BLaER1 (cell line): Measurements from ENCODE around the gene MRPL2.
A peak's percentile ranks its signal among the peaks of the same experiment; 100 is the strongest.
"Not testable (repeated sequence)": the region's sequence is repeated elsewhere in the genome, so short reads cannot be mapped to it uniquely, and the experiment has no call there.

Experiments
- H3K27ac ChIP-seq: shearing (Covaris generic); formaldehyde crosslinking; 2 replicates; pipeline ENCODE4 v1.8.1; 2022
- H3K27me3 ChIP-seq: shearing (Covaris generic); formaldehyde crosslinking; 2 replicates; pipeline ENCODE4 v1.8.1; 2022
- H3K36me3 ChIP-seq: shearing (Covaris generic); formaldehyde crosslinking; 2 replicates; pipeline ENCODE4 v1.8.1; 2022
- H3K4me1 ChIP-seq: shearing (Covaris generic); formaldehyde crosslinking; 2 replicates; pipeline ENCODE4 v1.8.1; 2022
- H3K4me2 ChIP-seq: shearing (Covaris generic); formaldehyde crosslinking; 2 replicates; pipeline ENCODE4 v1.8.1; 2022
- H3K4me3 ChIP-seq: shearing (Covaris generic); formaldehyde crosslinking; 2 replicates; pipeline ENCODE4 v1.8.1; 2022
- H3K9ac ChIP-seq: shearing (Covaris generic); formaldehyde crosslinking; 2 replicates; pipeline ENCODE4 v1.8.1; 2022
- H3K9me3 ChIP-seq: shearing (Covaris generic); formaldehyde crosslinking; 2 replicates; pipeline ENCODE4 v1.8.1; 2022
- H4K20me1 ChIP-seq: shearing (Covaris generic); formaldehyde crosslinking; 2 replicates; pipeline ENCODE4 v1.8.1; 2022
- Cebpa-rat ChIP-seq: shearing (Covaris generic); IDR thresholded peaks from 2 replicates; pipeline ENCODE4 v1.8.1; 2022

Gene MRPL2

DNA sequence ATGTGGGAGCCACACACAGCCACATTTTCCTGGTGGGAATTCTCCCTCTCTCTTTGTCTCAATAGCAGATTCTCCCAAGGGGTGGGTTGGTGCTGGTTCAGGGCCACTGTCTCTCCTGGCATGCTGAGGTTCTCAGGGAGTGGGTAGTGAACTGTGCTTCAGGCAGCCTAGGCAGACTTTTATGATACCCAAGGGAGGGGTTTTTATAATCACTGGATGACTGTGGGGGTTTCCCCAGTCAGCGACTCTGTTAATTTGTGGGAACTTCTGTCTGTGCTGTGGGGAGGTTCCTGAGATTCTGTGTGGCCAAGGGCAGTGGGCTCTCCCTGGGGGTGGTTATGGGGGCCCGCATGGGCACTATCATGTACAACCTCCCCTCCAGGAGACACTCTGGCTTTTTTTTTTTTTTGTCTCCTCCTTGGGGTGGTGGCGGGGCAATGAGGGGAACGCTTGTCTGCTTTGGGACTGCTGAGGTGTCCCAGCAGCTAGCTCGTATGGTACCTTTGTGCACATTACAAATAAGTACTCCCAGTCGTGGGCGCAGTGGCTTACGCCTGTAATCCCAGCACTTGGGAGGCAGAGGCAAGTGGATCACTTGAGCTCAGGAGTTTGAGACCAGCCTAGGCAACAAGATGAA lies 26.9 kb upstream of the MRPL2 start:
- H3K9ac ChIP-seq, result no peak overlapping the region
- TF ChIP-seq Cebpa-rat, result no peak
- no peak overlapping the region for H3K4me3 ChIP-seq
- no peaks in the 10 kb centered on the region for H3K36me3 ChIP-seq
- H3K4me1 ChIP-seq, result peaks cover 68% of the 10 kb centered on the region
- peaks cover 100% of the 10 kb centered on the region for H4K20me1 ChIP-seq
- H3K4me2 ChIP-seq, result peak overlapping the region; percentile 50
- H3K27ac ChIP-seq, result no peak overlapping the region
- no peaks in the 10 kb centered on the region for H3K9me3 ChIP-seq
- H3K27me3 ChIP-seq, result no peaks in the 10 kb centered on the region

DNA sequence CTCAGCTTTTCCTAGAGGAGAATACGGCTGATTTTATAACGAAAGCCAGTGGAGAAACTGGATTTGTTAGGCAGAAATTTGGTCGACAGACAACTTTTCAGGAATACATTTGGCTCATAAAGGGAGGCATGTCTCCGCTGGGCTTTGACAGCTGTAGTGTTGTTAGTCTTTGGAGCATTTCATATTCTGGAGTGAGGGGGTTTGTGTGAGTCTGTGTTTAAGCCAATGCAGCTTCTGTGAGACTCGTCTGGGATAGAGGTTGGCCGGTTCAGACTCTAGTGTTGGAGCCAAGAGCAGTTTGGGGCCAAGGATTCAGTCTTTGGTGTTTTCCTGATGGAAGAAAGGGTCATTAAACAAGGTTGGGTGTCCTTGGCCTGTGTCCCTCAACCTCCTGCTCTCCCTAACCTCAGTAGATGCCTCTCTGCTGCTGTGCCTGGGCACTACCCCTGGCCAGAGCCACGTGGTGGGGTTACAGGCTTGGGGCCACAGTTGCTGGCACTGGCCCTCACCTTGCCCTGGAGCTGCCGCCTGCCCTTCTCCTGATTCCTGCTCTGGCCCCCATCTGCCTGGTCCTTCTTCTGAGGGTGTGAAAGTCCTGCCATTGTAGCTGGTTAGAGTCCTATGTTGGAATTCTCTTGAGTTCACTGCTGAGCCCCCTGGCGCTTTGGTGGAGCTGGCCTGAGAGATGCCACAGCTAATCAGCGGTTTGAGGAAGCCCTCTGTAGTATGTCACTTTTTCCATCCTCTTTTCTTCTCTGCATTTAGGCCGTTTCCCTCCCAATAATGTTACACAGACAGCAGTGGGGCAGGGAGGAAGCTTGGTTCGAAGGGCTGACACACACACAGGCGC lies 23.8 kb upstream of the MRPL2 start:
- peak overlapping the region; percentile 17; the same call in 1 of the 2 replicates for H3K4me2 ChIP-seq

DNA sequence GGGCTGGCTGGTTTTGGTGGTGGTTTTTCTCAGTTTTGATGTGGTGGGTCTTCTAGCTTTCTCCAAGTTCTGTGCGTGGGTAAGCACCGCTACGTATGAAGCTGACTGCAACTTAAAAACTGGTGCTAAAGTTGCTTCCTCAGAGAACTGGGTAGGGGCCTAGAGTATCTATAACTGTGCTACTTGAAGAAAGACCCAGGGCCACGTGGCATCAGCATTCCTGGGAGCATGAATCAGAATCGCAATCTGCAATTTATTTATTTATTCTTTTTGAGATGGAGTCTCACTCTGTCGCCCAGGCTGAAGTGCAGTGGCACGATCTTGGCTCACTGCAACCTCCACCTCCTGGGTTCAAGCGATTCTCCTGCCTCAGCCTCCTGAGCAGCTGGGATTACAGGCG lies 22.7 kb upstream of the MRPL2 start:
- peaks cover 96% of the 10 kb centered on the region for H4K20me1 ChIP-seq
- not testable (repeated sequence) for H3K27ac ChIP-seq

More for the DNA sequence above, 23.8 kb upstream of the MRPL2 start:
- H3K36me3 ChIP-seq, result 0 out of 2 replicates have a peak, but pooled peaks cover 5% of the 10 kb centered on the region
- 0 out of 2 replicates have a peak overlapping the region, but pooled peaks have one; percentile 13 for H3K9ac ChIP-seq
- peaks cover 97% of the 10 kb centered on the region for H4K20me1 ChIP-seq
- peaks cover 64% of the 10 kb centered on the region for H3K4me1 ChIP-seq
- no peak for TF ChIP-seq Cebpa-rat
- no peaks in the 10 kb centered on the region for H3K27me3 ChIP-seq
- H3K9me3 ChIP-seq, result no peaks in the 10 kb centered on the region
- H3K4me3 ChIP-seq, result no peak overlapping the region
- no peak overlapping the region; the same call in 1 of the 2 replicates for H3K27ac ChIP-seq

DNA sequence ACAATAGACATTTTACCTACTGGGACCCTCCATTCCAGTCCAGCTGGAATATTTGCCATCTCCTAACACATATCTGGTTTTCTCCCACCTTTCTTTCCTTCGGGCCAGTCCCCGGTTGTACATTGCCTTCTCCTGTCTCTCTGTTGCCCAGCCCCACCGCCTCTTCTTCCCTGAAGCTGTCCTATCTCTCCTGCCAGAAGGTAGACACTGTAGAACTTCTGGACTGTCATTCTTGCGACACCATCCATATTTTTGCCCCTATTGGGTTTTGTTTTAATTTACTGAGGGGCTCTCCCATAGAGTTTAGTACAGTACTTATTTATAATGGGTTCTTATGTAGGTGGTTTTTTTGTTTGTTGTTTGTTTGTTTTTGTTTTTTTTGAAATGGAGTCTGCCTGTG lies 21.8 kb upstream of the MRPL2 start:
- TF ChIP-seq Cebpa-rat, result no peak
- H4K20me1 ChIP-seq, result peaks cover 87% of the 10 kb centered on the region
- 0 out of 2 replicates have a peak, but pooled peaks cover 5% of the 10 kb centered on the region for H3K36me3 ChIP-seq
- H3K27ac ChIP-seq, result no peak overlapping the region
- H3K4me2 ChIP-seq, result 0 out of 2 replicates have a peak overlapping the region, but pooled peaks have one; percentile 14
- no peaks in the 10 kb centered on the region for H3K9me3 ChIP-seq
- H3K27me3 ChIP-seq, result no peaks in the 10 kb centered on the region
- H3K4me3 ChIP-seq, result no peak overlapping the region
- H3K9ac ChIP-seq, result no peak overlapping the region
- H3K4me1 ChIP-seq, result peaks cover 63% of the 10 kb centered on the region

More for the DNA sequence above, 22.7 kb upstream of the MRPL2 start:
- H3K9ac ChIP-seq, H3K27me3 ChIP-seq, H3K9me3 ChIP-seq, H3K4me3 ChIP-seq, H3K36me3 ChIP-seq: not testable (repeated sequence)
- Histone ChIP-seq H3K4me1 (peaks cover 72% of the 10 kb centered on the region), H3K4me2 (peak overlapping the region; percentile 14; the same call in 1 of the 2 replicates)

DNA sequence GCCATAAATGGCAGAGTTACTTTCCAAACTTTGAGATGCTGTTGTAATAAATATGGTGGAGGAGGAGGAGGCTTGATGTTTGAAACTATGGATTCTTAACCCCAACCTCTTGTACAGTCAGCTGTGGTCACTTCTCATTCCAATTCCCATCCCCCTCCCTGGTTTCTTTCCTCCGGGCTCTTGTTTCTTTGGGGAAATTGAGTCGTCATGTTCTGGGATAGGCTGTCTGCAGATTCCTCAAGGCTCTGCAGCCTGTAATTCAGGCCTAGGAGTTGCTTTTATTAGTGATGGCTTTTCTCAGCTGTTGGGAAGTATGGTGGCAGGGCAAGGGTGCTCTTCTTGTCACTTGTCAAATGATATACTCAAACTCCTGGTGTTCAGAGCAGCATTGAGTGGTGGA lies 19.5 kb upstream of the MRPL2 start:
- Histone ChIP-seq H4K20me1 (peaks cover 63% of the 10 kb centered on the region), H3K36me3 (peaks cover 6% of the 10 kb centered on the region), H3K9me3 (no peaks in the 10 kb centered on the region), H3K4me3 (no peak overlapping the region), H3K9ac (no peak overlapping the region), H3K27me3 (no peaks in the 10 kb centered on the region), H3K4me1 (peaks cover 61% of the 10 kb centered on the region), H3K4me2 (no peak overlapping the region), H3K27ac (no peak overlapping the region)
- no peak for TF ChIP-seq Cebpa-rat

DNA sequence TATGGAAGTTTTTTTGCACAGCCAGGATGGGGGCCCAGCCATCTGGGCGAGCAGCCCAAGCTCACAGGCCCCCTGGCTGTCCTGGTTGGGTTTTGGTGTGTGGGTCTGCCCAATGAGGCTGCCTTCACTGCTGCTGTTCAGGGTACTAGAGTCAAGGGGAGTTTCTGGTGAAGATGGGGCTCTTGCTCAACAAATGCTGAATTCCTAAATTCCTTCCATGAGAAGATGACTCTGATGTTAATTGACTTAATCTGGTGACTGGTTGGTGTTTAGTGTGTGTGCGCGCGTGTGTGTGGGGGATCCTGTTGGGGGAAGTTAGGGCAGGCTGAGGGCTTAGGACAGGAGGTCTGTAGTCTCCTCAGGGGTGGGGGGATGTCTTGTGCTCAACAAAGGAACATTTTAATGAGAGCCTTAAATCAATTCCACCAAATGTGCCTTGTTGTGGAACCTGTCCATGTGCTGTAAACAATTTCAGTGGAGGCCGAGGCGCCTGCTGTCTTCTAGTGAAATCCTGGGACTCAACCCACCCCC lies 18.8 kb upstream of the MRPL2 start:
- Histone ChIP-seq H4K20me1 (peaks cover 57% of the 10 kb centered on the region), H3K4me2 (peak overlapping the region; percentile 94), H3K9me3 (no peaks in the 10 kb centered on the region), H3K27ac (no peak overlapping the region), H3K4me1 (peaks cover 54% of the 10 kb centered on the region), H3K9ac (peak overlapping the region; percentile 94; the same call in 1 of the 2 replicates), H3K4me3 (peak overlapping the region; percentile 100), H3K27me3 (no peaks in the 10 kb centered on the region), H3K36me3 (peaks cover 12% of the 10 kb centered on the region)
- TF ChIP-seq Cebpa-rat, result no peak

DNA sequence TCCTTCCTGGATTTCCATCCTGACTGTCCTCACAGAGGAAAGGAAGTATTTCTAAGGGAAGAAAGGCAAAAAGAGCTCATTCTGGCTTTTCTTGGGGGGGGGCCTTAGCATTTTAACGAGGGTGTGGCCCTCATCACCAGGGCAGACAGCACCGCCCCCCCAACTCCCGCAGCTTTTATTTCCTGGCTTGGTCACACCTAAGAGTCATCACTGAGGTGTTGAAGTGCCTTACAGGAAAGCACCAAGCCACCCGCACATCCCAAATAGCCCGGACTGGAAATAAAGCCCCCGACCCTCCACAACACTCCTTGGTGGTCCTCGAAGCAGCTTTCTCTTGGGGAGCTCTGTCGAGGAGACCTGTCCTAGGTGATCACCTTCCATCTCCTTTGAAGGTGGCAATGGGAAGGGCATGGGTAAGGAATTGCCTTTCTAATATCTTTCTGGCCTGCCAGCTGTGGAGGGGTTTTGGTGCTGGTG lies 18.1 kb upstream of the MRPL2 start:
- H3K4me1 ChIP-seq, result peaks cover 51% of the 10 kb centered on the region
- H3K4me3 ChIP-seq, result peak overlapping the region; percentile 100
- no peaks in the 10 kb centered on the region for H3K27me3 ChIP-seq
- H3K27ac ChIP-seq, result peak overlapping the region; percentile 83
- peaks cover 50% of the 10 kb centered on the region for H4K20me1 ChIP-seq
- peak overlapping the region; percentile 94 for H3K9ac ChIP-seq
- H3K4me2 ChIP-seq, result peak overlapping the region; percentile 94
- peaks cover 19% of the 10 kb centered on the region for H3K36me3 ChIP-seq
- TF ChIP-seq Cebpa-rat, result no peak
- no peaks in the 10 kb centered on the region for H3K9me3 ChIP-seq

DNA sequence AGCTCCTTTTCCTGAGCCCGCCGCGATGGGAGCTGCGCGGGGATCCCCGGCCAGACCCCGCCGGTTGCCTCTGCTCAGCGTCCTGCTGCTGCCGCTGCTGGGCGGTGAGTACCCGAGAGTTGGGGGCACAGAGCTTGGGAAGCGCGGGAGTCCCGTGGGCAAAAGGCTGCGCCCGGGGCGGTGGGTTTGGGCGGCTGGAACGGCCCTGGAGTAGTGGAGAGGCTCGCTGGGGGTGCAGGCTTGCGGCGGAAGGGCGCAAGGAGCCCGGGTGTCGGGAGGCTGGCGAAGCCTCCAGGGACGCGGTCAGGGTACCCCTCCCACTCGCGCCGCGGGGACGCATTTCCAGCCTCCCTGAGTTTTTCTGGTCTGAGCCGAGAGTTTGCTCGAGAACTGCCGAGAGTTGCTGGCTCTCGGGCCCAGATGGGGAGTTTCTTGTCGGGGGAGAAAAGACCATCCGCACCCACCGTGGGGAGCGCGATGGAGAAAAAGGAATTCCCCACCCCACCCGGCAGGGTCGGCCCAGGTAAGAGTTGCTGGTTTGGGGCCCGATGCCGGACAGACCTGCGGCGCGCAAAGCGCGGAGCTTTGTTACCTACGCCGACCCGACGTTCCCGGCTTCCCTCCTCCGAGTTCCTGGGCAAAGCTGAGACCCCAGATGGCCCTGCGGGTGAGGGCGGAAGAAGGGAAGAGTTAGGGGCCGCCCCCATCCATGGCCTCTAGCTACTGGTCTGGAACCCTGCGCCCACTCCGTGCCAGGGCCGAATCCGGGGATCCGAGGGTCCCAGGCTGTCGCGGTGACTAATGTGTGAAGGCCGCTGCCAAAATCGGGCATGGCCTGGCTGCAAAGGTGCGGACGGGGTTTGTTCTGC lies 17.5 kb upstream of the MRPL2 start:
- H4K20me1 ChIP-seq, result peaks cover 43% of the 10 kb centered on the region
- H3K9me3 ChIP-seq, result no peaks in the 10 kb centered on the region
- H3K27ac ChIP-seq, result peak overlapping the region; percentile 83
- H3K4me2 ChIP-seq, result peak overlapping the region; percentile 94
- H3K4me1 ChIP-seq, result peaks cover 46% of the 10 kb centered on the region
- H3K27me3 ChIP-seq, result no peaks in the 10 kb centered on the region
- peak overlapping the region; percentile 100 for H3K4me3 ChIP-seq
- H3K9ac ChIP-seq, result peak overlapping the region; percentile 94
- TF ChIP-seq Cebpa-rat, result no peak
- H3K36me3 ChIP-seq, result peaks cover 23% of the 10 kb centered on the region
